HepG2 (cell line): Measurements from ENCODE around the gene MRPL48.

Experiments
- CTCF ChIP-seq: sonication (generic); formaldehyde crosslinking; IDR thresholded peaks from 2 replicates; pipeline ENCODE4 v1.5.0; 2020; ENCODE audit warnings: mild to moderate bottlenecking, missing genetic modification reagents, moderate library complexity
- EZH2 ChIP-seq: conservative IDR thresholded peaks from 2 replicates; pipeline ENCODE4 v1.6.1; 2012; ENCODE audit warnings: mild to moderate bottlenecking, low read depth, low read length, moderate library complexity
- KLF11 ChIP-seq: IDR thresholded peaks from 2 replicates; pipeline ENCODE4 v1.6.1; 2016; ENCODE audit warnings: missing compliant biosample characterization
- NFYB ChIP-seq: sonication (generic); formaldehyde crosslinking; IDR thresholded peaks from 2 replicates; pipeline ENCODE4 v1.4.0; 2020; ENCODE audit warnings: missing genetic modification reagents
- POLR2A ChIP-seq, 2 experiments: IDR thresholded peaks; 2 replicates each; pipeline ENCODE4 v1.6.1; 2011; ENCODE audit warnings: low read depth in 2 of 2, low read length in 2 of 2, mild to moderate bottlenecking in 1 of 2, moderate library complexity in 1 of 2; ENCODE audit not compliant: insufficient read depth in 1 of 2
- SMYD3 ChIP-seq: sonication (generic); formaldehyde crosslinking; IDR thresholded peaks from 2 replicates; pipeline ENCODE4 v1.8.1; 2023; ENCODE audit warnings: mild to moderate bottlenecking, missing genetic modification reagents
- STAT6 ChIP-seq: sonication (generic); formaldehyde crosslinking; IDR thresholded peaks from 2 replicates; pipeline ENCODE4 v1.4.0; 2020; ENCODE audit warnings: missing genetic modification reagents, mild to moderate bottlenecking, borderline replicate concordance
- TCF7L2 ChIP-seq: IDR thresholded peaks from 2 replicates; pipeline ENCODE4 v1.6.1; 2011; ENCODE audit warnings: mild to moderate bottlenecking, low read depth, low read length, moderate library complexity
- TOE1 ChIP-seq: sonication (generic); formaldehyde crosslinking; IDR thresholded peaks from 2 replicates; pipeline ENCODE4 v1.4.0; 2020; ENCODE audit warnings: mild to moderate bottlenecking, missing genetic modification reagents
- ZNF382 ChIP-seq: sonication (generic); formaldehyde crosslinking; IDR thresholded peaks from 2 replicates; pipeline ENCODE4 v1.5.0; 2020; ENCODE audit warnings: missing genetic modification reagents, mild to moderate bottlenecking, borderline replicate concordance

GRCh38 chr11:73752903-73753302, 34.8 kb upstream of the MRPL48 start:
- no peak for TF ChIP-seq POLR2A (IDR thresholded peaks at IDR 0.05; ENCODE audit: insufficient read depth in 1 of 2, low read depth in 2 of 2, low read length in 2 of 2)
- TF ChIP-seq EZH2: no peak
- no peak for TF ChIP-seq ZNF382
- no peak for TF ChIP-seq NFYB (CRISPR knock-in tag)
- no peak for TF ChIP-seq TOE1 (CRISPR knock-in tag)
- no peak for TF ChIP-seq SMYD3 (CRISPR knock-in tag)
- no peak for TF ChIP-seq CTCF (CRISPR knock-in tag)
- no peak for TF ChIP-seq STAT6
- no peak for TF ChIP-seq KLF11 (CRISPR knock-in tag)
- no peak for TF ChIP-seq TCF7L2
